KOPT-K1 (cell line): ENCODE measurements around the gene RNF130.

Source experiments
- H3K27ac ChIP-seq: fragments of 200-600 bp; sonication (generic); 2 replicates; pipeline ENCODE4 v1.5.1; 2016; ENCODE audit warnings: antibody characterized with exemption, mild to moderate bottlenecking, low read depth, low read length; ENCODE audit not compliant: poor library complexity, severe bottlenecking
- H3K36me3 ChIP-seq: fragments of 200-600 bp; sonication (generic); 2 replicates; pipeline ENCODE4 v1.5.1; 2017; ENCODE audit warnings: antibody characterized with exemption, mild to moderate bottlenecking, low read length, moderate library complexity; ENCODE audit not compliant: insufficient read depth
- H3K9me3 ChIP-seq: fragments of 200-600 bp; sonication (generic); 2 replicates; pipeline ENCODE4 v1.5.1; 2017; ENCODE audit warnings: antibody characterized with exemption, low read length, mild to moderate bottlenecking; ENCODE audit not compliant: insufficient read depth, poor library complexity, severe bottlenecking

Gene RNF130

DNA sequence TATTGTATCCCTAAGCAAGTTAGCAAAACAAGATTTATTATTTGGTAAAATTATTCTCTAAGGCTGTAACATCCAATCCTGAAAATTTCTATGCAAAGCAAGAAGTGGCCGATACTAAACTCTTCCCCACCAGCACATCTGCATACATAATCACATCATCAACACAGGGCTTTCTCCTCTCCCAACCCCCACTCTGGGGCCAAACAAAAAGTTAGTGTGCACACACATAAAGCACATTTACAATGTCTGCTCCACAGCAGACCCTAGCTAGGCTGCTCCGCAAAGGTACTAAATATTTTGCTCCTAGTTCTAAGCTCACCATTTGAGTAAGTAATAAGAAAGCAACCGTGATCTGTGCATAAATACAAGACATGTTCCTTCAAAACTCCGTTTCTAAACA lies 3.6 kb downstream of the RNF130 start:
- H3K9me3 ChIP-seq: peaks cover 3% of the 10 kb centered on the region
- H3K27ac ChIP-seq: no peak overlapping the region
- no peaks in the 10 kb centered on the region for H3K36me3 ChIP-seq

GRCh38 chr5:180060192-180060591 lies 11.4 kb downstream of the RNF130 start:
- no peak overlapping the region for H3K27ac ChIP-seq
- no peaks in the 10 kb centered on the region for H3K36me3 ChIP-seq
- H3K9me3 ChIP-seq: no peaks in the 10 kb centered on the region

DNA sequence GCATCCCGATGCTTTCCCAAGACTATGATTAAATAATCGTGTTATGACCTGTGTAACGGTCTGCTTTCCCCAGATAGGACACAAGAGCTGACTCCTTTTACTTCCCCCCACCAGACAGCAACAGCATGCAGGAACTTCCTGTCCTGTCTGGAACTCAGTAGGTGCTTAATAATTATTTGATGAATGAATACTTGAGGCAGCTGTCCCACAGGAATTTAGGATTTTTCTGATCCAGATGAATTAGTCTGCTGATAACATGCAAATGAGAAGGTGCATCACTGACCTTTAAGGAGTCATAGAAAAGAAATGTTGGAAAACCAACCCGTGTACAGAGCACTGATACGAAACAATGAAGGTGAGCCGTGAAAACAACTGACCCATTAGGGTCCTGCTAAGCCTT lies 12.2 kb downstream of the RNF130 start:
- H3K36me3 ChIP-seq: no peaks in the 10 kb centered on the region
- H3K27ac ChIP-seq: no peak overlapping the region
- H3K9me3 ChIP-seq: no peaks in the 10 kb centered on the region

DNA sequence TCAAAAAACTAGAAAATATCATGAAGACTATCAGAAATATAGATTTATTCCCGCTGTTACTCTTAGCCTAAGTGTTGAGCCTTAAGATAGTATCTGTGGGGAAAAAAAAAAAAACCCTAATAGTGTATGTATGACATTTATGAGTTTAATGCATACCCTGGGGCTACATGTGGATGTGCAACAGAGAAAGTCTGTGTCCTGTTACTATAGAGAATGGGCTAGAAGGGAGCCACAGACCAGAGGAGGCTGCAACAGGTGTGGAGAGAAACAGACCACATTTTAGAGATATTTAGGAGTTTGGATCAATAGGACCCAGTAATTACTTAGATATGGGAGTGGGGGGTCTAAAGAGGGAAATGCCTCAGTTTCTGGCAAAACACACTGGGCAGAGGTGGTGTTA lies 15.4 kb downstream of the RNF130 start:
- H3K27ac ChIP-seq: no peak overlapping the region
- H3K9me3 ChIP-seq: no peaks in the 10 kb centered on the region

DNA sequence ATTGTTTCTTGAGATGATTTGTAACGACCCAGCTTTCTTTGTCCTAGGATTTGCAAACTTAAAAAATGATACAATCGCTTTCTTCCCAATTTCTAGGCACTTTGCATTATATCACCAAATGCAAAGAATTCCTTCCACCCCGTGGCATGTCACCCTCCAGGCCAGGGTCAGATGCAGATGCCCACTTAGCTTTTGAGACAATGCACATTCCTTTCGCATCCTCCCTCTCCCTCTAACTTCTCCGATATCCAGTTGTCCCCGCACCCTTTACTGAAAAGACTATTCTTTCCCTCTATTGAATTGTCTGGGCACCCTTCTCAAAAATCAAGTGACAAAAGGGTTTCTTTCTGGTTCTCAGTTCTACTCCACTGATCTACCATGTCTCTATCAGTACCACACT lies 17.3 kb downstream of the RNF130 start:
- Histone ChIP-seq H3K36me3 (no peaks in the 10 kb centered on the region), H3K27ac (no peak overlapping the region), H3K9me3 (no peaks in the 10 kb centered on the region)

More for the DNA sequence above, 15.4 kb downstream of the RNF130 start:
- no peaks in the 10 kb centered on the region for H3K36me3 ChIP-seq

GRCh38 chr5:180053061-180053602 lies 18.4 kb downstream of the RNF130 start:
- H3K27ac ChIP-seq: no peak overlapping the region
- no peaks in the 10 kb centered on the region for H3K9me3 ChIP-seq
- no peaks in the 10 kb centered on the region for H3K36me3 ChIP-seq

GRCh38 chr5:180052211-180052818 lies 19.2 kb downstream of the RNF130 start:
- H3K9me3 ChIP-seq: no peaks in the 10 kb centered on the region
- H3K36me3 ChIP-seq: no peaks in the 10 kb centered on the region
- no peak overlapping the region for H3K27ac ChIP-seq

DNA sequence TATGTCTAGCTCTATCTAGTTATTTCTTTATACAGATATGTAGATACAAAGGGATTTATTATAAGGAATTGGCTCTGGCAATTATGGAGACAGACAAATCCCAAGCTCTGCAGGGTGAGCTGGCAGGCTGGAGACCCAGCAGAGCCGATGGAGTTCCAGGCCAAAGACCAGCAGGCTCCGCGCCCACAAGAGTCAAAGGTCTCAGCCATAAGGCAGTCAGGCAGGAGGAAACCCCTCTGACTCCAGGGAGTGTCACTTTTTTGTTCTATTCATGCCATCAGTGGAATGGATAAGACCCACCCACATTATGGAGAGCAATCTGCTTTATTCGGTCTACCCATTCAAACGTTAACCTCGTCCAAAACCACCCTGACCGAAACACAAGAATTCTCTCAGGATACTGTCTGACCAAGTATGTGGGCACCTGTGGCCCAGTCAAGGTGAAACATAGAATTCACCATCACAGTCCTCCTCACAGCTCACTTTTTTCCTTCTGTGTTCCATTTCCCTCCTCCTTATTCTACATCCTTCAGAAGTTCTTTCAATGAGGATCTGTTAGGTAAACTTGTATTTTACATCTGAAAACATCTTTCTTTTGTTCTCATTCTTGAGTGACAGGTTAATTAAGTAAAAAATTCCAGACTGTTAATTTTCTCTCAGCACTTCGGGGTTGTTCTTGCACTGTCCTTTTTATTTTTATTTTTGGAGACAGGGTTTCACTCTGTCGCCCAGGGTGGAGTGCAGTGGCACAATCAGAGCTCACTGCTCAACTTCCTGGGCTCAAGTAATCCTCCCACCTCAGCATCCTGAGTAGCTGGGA lies 21.2 kb downstream of the RNF130 start:
- Histone ChIP-seq H3K36me3 (no peaks in the 10 kb centered on the region), H3K27ac (peak overlapping the region; percentile 60), H3K9me3 (no peaks in the 10 kb centered on the region)

DNA sequence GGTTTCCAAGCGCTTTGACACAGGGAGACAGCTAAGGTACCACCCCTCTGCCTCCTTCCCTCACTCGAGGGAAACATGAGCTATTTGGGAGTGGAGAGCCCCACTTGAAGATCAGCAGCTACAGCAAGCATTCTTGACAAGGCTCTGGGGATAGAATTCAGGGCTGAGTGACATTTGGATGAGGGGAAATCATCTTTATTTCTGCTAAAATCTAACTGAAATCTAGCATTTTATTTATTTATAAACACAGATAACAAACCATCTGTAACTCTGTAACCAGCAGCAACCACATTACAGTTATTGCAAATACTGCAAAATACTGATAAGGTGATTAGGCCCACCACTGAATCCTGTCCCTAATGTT lies 22.4 kb downstream of the RNF130 start:
- H3K27ac ChIP-seq: peak overlapping the region; percentile 62
- no peaks in the 10 kb centered on the region for H3K9me3 ChIP-seq
- no peaks in the 10 kb centered on the region for H3K36me3 ChIP-seq

DNA sequence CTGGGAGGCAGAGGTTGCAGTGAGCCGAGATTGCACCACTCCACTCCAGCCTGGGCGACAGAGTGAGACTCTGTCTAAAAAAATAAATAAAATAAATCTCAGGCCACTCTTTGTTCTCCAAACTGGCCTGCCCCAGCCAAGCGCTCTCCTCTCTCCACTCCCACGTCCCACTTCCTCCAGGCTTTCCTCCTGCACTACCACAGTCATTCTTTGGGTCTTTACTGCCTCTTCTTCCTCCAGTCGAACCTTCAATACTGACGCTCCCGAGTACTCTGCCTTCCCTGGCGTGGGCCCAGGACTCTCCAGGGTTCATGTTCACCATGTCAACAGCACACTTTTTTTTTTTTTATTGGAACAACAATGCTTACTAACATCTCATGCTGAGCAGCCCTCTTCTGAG lies 23.9 kb downstream of the RNF130 start:
- Histone ChIP-seq H3K27ac (peak overlapping the region; percentile 62), H3K36me3 (no peaks in the 10 kb centered on the region), H3K9me3 (no peaks in the 10 kb centered on the region)

GRCh38 chr5:180046656-180047055 lies 24.9 kb downstream of the RNF130 start:
- H3K9me3 ChIP-seq: no peaks in the 10 kb centered on the region
- H3K27ac ChIP-seq: no peak overlapping the region
- H3K36me3 ChIP-seq: no peaks in the 10 kb centered on the region

DNA sequence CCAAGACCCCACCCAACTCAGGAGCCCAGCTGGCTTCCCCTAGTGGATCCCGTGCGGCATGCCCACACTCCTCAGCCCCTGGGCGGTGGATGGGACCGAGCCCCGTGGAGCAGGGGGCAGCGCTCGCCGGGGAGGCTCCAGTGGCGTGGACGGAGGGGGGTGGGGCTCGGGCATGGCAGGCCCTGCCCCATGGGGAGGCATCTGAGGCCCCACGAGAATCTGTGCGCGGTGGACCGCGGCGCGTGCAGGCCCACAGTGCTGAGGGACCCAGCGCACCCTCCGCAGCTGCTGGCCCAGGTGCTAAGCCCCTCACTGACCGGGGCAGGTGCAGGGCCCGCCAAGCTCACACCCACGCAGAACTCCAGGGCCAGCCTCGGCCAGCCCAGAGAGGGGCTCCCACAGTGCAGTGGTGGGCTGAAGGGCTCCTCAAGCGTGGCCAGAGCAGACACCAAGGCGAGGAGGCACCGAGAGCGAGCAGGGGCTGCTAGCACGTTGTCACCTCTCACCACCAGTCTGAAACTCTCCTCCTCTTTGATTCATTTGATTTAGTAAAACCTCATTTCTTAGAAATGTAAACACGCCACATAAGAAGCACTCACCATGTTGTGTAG lies 25.6 kb downstream of the RNF130 start:
- no peaks in the 10 kb centered on the region for H3K9me3 ChIP-seq
- H3K27ac ChIP-seq: no peak overlapping the region
- H3K36me3 ChIP-seq: no peaks in the 10 kb centered on the region

GRCh38 chr5:180043377-180043776 lies 28.2 kb downstream of the RNF130 start:
- H3K9me3 ChIP-seq: no peaks in the 10 kb centered on the region
- H3K36me3 ChIP-seq: peaks cover under 1% of the 10 kb centered on the region; the same call in 1 of the 2 replicates
- no peak overlapping the region for H3K27ac ChIP-seq

- Histone ChIP-seq H3K27ac (no peak overlapping the region), H3K9me3 (peaks cover 8% of the 10 kb centered on the region), H3K36me3 (peaks cover 15% of the 10 kb centered on the region; the same call in 1 of the 2 replicates)
Observed at GRCh38 chr5:180041301-180042274, 30.0 kb downstream of the RNF130 start.
